Gastroesophageal sphincter (tissue), 3 donors: ENCODE measurements around the gene ZFHX3.

Experiments used
- CTCF ChIP-seq, 4 experiments: fragments of 200-600 bp in 2 of 4; fragments of 450-650 bp in 2 of 4; sonication (generic) in 1 of 4; IDR thresholded peaks; one replicate each; pipeline ENCODE4 v1.5.1; 2017 to 2019; ENCODE audit warnings: antibody characterized with exemption in 4 of 4, mild to moderate bottlenecking in 2 of 4, moderate library complexity in 2 of 4
- EP300 ChIP-seq: sonication (generic); formaldehyde crosslinking; IDR thresholded peaks from one replicate; pipeline ENCODE4 v1.6.1; 2017; ENCODE audit warnings: antibody characterized with exemption, mild to moderate bottlenecking
- POLR2A ChIP-seq, 2 donors: fragments of 450-650 bp; IDR thresholded peaks; one replicate each; pipeline ENCODE4 v1.6.1; 2017; ENCODE audit warnings: antibody characterized with exemption in 2 of 2, mild to moderate bottlenecking in 2 of 2, moderate library complexity in 1 of 2
- POLR2AphosphoS5 ChIP-seq: sonication (generic); formaldehyde crosslinking; IDR thresholded peaks from one replicate; pipeline ENCODE4 v1.6.1; 2017; ENCODE audit warnings: antibody characterized with exemption

GRCh38 chr16:73021866-73022495, 25.9 kb downstream of the ZFHX3 start:
- TF ChIP-seq POLR2A (IDR thresholded peaks at IDR 0.05): no peak
- no peak for TF ChIP-seq CTCF (IDR thresholded peaks at IDR 0.05)
- no peak for TF ChIP-seq POLR2AphosphoS5
- TF ChIP-seq EP300: no peak
